ENCODE results near the gene ATP9B. TPM values are rescaled to one million over a fixed set of nuclear protein-coding genes. Genes with fewer than 3 reads are reported as not detected.
"Not testable (repeated sequence)": the region's sequence is repeated elsewhere in the genome, so short reads cannot be mapped to it uniquely, and the experiment has no call there.

The ATP9B gene
- polyA plus RNA-seq, 1 donor: 20.2 TPM

- DNase-seq (ENCODE audit: low read depth): no peak
Measured at GRCh38 chr18:79241755-79242154, 172.6 kb downstream of the ATP9B start.

- DNase-seq (ENCODE audit: low read depth): no peak
Measured at GRCh38 chr18:79242246-79242645, 173.1 kb downstream of the ATP9B start.

GRCh38 chr18:79245517-79246001, 176.4 kb downstream of the ATP9B start:
- no peak for DNase-seq (ENCODE audit: low read depth)

GRCh38 chr18:79246309-79247108, 177.3 kb downstream of the ATP9B start:
- DNase-seq (ENCODE audit: low read depth): no peak

- no peak for DNase-seq (ENCODE audit: low read depth)
Measured at GRCh38 chr18:79248495-79249060, 179.4 kb downstream of the ATP9B start.

GRCh38 chr18:79250301-79250981, 181.2 kb downstream of the ATP9B start:
- no peak for DNase-seq (ENCODE audit: low read depth)

- DNase-seq (ENCODE audit: low read depth): no peak
Measured at GRCh38 chr18:79251021-79251420, 181.8 kb downstream of the ATP9B start.

GRCh38 chr18:79252904-79253633, 183.9 kb downstream of the ATP9B start:
- no peak for DNase-seq (ENCODE audit: low read depth)

GRCh38 chr18:79257480-79257879, 188.3 kb downstream of the ATP9B start:
- DNase-seq (ENCODE audit: low read depth): no peak

GRCh38 chr18:79258447-79258846, 189.3 kb downstream of the ATP9B start:
- DNase-seq (ENCODE audit: low read depth): no peak

- DNase-seq (ENCODE audit: low read depth): no peak
Measured at GRCh38 chr18:79259218-79259617, 190.0 kb downstream of the ATP9B start.

- no peak for DNase-seq (ENCODE audit: low read depth)
Measured at GRCh38 chr18:79260023-79260422, 190.8 kb downstream of the ATP9B start.

- DNase-seq (ENCODE audit: low read depth): no peak
Measured at GRCh38 chr18:79260510-79260909, 191.3 kb downstream of the ATP9B start.

GRCh38 chr18:79265068-79265467, 195.9 kb downstream of the ATP9B start:
- not testable (repeated sequence) for DNase-seq (ENCODE audit: low read depth)

- DNase-seq (ENCODE audit: low read depth): not testable (repeated sequence)
Measured at GRCh38 chr18:79271812-79272211, 202.6 kb downstream of the ATP9B start.

- DNase-seq (ENCODE audit: low read depth): no peak
Measured at GRCh38 chr18:79272916-79273315, 203.7 kb downstream of the ATP9B start.

GRCh38 chr18:79274823-79275222, 205.6 kb downstream of the ATP9B start:
- no peak for DNase-seq (ENCODE audit: low read depth)

- no peak for DNase-seq (ENCODE audit: low read depth)
Measured at GRCh38 chr18:79275461-79275860, 206.3 kb downstream of the ATP9B start.

GRCh38 chr18:79275992-79276391, 206.8 kb downstream of the ATP9B start:
- DNase-seq (ENCODE audit: low read depth): no peak

GRCh38 chr18:79278896-79279295, 209.7 kb downstream of the ATP9B start:
- no peak for DNase-seq (ENCODE audit: low read depth)

- DNase-seq (ENCODE audit: low read depth): no peak
Measured at GRCh38 chr18:79283131-79283810, 214.1 kb downstream of the ATP9B start.

Data from forelimb muscle (tissue), 1 donor.